ENCODE data around the gene LYZ.
"Not testable (repeated sequence)": the region's sequence is repeated elsewhere in the genome, so short reads cannot be mapped to it uniquely, and the experiment has no call there.

LYZ gene

DNA sequence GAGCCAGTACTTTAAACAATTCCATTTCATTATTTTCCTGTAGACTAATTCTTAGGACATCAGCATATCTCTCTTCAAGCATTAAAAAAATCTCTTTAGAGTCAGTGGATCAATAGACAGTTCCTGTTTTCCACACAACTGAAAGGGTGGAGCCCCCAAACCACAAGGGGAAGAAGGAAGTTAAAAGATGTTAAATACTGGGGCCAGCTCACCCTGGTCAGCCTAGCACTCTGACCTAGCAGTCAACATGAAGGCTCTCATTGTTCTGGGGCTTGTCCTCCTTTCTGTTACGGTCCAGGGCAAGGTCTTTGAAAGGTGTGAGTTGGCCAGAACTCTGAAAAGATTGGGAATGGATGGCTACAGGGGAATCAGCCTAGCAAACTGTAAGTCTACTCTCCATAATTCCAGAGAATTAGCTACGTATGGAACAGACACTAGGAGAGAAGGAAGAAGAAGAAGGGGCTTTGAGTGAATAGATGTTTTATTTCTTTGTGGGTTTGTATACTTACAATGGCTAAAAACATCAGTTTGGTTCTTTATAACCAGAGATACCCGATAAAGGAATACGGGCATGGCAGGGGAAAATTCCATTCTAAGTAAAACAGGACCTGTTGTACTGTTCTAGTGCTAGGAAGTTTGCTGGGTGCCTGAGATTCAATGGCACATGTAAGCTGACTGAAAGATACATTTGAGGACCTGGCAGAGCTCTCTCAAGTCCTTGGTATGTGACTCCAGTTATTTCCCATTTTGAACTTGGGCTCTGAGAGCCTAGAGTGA is at the start of gene LYZ:
Gene LYZ, plus strand, starts transcription at position 220 of the 777 bp plus-strand sequence. Its CDS starts 28 bp downstream, at position 248.
- no peak for DNase-seq

DNA sequence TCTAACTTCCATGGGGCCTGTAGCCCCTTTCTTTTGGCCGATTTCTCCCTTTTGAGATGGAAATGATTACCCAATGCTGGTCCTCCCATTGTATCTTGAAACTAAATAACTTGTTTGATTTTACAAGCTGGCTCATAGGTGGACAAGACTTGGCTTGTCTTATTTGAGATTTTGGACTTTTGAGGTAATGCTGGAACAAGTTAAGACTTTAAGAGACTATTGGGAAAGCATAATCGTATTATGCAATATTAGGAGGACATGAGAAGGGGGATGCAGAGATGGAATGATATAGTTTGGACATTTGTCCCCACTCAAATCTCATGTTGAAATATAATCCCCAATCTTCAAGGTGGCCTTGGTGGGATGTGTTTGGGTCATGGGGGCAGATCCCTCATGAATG is 49.2 kb upstream of the LYZ start:
- DNase-seq, result no peak

DNA sequence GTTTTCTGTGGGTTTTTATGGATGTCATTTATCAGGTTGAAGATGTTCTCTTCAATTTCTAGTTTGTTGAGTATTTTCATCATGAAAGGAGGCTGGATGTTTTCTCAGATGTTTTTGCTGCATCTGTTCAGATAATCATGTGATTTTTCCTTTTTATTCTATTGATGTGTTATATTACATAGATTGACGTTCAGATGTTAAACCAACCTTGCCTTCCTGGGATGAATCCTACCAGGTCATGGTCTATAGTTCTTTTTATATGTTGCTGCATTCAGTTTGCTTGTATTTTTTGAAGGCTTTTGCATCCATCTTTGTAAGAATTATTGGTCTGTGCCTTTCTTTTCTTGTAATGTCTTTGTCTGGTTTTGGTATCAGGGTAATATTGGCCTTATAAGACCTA is 43.9 kb upstream of the LYZ start:
- no peak for DNase-seq

DNA sequence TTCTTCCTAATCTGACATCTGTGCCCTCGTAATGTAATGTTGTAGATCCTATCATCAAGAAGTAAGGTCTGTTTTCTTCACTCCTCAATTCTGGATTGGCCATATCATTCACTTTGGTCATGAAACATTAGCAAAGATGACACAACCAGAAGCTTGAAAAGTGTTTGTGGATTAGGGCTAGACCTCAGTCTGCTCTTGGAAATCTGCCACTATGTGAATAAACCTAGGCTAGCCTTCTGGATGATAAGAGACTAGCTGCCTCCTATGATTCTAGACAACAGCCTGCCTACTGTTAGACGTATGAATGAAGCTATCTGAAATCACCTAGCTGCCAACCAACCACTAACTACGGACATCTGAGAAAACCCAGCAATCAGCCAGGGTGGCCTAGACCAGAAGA is 38.7 kb upstream of the LYZ start:
- no peak for DNase-seq

DNA sequence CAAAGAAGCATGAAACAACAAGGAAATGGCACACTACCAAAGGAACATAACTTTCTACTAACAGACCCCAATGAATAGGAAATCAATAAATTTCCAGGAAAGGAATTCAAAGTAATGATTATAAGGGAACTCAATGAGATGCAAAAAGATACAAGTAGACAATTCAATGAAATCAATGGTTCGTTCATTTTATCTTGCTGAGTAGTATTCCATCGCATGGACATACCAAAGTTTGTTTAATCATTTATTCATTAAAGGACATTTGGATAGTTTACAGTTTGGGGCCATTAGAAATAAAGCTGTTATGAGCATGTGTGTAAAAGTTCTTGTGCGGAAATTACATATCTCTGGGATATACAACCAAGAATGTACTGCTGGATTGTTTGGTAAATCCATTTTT is 35.0 kb upstream of the LYZ start:
- DNase-seq, result no peak

DNA sequence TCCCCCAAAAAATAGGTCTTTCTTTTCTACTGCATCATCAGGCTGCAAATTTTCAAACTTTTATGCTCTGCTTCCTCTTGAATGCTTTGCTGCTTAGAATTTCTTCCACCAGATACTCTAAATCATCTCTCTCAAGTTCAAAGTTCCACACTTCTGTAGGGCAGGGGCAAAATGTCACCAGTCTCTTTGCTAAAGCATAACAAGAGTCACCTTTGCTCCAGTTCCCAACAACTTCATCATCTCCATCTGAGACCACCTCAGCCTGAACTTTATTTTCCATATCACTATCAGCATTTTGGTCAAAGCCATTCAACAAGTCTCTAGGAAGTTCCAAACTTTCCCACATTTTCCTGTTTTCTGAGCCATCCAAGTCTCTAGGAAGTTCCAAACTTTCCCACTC is 31.4 kb upstream of the LYZ start:
- not testable (repeated sequence) for DNase-seq

DNA sequence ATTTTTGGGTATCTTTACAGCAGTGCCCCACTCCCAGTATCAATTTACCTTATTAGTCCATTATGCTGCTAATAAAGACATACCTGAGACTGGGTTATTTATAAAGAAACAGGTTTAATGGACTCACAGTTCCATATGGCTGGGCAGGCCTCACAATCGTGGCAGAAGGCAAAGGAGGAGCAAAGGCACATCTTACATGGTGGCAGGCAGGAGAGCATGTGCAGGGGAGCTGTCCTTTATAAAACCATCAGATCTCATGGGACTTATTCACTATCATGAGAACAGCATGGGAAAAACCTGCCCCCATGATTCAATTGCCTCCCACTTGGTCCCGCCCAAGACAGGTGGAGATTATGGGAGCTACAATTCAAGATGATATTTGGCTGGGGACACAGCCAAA is 30.9 kb upstream of the LYZ start:
- not testable (repeated sequence) for DNase-seq

DNA sequence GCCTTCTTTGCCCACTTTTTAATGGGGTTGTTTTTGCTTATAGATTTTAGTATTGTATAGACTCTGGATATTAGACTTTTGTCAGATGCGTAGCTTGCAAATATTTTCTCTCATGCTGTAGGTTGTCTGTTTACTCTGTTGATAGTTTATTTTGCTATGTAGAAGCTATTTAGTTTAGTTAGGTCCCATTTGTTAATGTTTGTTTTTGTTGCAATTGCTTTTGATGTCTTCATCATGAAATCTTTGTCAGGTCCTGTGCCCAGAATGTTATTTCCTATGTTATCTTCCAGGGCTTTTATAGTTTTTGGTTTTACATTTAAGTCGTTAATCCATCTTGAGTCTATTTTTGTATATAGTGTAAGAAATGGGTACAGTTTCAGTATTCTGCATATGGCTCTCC is 30.0 kb upstream of the LYZ start:
- no peak for DNase-seq

DNA sequence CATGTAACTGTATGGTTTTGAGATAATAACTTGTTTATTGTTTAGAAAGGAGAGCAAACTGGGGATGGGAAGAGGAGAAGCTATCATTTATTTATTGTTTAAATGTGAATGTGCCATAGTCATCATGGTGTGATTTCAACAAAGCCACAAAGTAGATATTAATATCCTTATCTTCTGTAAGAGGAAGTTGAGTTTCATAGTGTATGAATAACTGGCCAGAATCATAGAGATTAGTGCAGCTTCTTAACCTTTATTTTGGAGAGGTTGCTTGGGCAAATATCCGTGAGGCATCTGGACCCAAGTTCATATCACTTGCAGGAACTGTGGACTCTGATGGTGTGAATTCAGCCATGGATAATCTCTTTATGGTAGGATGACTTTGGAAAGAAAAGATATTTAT is 26.8 kb upstream of the LYZ start:
- DNase-seq, result no peak

DNA sequence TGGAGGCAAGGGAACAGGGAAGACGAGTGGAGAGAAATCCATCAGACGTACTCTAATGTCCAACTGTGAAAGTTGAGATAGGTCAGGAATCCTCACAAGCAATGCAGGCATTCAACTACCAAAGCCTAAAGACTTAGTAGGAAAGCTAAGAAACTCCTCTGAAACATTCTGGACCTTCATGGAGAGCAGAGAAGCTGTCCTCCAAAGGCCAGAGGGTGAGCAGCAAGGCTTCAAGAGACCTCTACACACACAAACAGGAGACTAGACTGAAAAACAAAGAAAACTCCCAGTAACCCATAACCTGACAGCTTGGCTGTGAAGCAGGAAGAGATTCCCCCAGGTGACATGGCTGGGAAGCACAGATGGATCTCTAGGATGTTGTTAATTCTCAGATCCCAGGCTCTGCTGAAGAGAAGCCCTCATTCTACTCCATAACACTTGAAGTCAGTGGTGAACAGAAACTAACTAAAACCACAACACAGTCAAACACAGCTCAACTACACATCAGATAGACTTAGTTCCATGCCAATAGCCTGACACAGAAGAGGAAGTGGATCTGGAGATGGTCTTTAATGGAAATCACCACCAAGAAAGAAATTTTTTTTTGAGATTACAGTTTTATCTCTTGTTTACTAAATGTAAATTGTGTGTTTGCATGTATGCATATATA is 23.2 kb upstream of the LYZ start:
- no peak for DNase-seq

DNA sequence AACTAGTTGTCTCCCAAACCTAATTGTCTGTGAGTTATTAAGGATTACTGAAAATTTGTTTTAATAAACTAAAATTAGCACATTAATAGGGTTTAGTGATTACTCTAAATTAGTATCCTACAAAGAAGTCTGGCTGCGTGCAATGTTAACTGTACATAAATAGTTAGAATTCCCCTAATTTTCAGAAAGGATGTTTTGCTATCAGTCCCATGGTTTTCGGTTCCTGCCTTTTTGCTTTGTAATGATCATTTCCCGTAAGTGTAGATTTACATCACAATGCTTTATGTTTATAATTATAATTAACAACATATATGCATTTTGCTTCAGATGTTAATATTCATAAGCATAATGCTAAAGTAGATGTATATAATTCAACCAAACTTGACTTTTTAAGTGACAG is 19.8 kb upstream of the LYZ start:
- no peak for DNase-seq

DNA sequence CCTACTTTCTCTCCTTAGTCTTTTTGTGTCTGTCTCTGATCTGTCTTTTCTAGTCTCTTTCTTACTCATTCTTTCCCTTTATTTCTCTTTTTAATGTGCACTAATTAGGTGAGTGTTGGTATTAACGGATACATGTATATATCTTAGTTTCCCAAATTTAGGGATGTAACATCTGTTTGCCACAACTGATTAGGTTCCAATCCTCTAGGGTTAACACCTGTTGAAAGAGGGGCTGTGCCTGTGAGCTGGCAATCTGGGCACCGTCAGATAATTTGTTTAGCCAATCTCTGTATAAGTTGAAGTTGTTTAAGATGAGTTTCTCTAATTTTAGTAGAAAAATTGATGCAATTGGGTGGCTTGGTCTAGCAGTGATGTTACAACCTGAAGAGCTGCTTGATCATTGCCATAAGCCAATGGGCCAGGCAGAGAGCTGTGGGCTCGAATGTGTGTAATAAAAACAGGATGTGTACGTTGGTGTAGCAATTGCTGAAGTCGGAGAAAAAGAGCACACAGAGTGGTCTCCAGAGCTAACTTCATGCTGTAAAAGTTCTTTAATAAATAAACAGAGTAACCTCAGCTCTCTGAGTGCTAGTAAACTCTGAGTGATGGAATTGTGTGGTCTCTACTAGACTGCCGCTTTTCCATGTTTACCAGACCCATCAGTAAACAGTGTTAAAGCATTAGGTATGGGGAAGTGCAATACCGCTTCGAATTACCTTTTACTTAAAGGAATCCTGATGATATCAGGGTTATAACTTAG is 18.3 kb upstream of the LYZ start:
- no peak for DNase-seq

DNA sequence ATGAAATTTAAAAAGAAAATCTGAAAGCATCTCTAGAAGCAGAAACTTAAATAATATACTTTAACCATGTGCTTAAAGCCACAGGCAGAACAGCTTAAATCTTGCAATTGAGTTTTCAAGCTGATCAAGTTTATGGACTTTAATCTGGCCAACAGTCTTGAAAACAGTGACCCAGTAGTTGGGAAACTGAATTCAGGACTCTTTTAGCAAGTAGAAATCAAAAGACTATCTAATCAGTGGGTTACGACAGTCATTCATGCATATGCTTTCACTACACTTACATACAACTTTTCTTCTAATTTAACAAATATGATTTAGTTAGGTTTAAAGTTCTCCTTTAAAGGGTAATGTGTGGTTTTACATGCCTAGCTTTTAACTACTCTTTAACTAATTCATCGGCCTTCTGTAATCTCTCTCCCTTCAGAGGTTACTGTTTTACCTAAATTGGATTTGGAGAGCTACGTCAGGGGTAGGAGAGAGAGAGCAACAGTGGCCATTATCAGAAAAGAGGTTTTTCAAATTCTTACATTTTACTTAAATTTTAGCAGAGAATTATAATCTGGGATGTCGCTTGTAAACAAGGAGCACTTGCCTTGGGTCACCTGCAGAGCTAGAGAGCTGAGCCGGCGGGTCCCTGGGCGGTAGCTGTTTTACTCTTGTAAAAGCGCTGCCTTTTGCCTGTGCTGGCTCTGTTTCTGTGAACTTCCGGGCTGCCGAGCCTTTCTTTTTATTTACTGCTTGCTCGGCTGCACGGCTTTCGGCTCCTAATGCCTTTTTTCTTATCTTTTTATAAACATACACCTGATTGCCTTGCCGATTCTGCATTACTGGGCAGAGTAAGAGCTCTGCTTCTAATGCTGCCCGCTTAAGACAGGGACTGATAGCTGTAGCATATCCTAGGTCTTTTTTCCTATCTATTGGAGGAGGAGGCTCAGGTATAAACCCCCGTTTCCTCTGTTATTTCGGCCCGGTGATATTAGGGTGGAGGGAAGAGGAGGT is 17.4 kb upstream of the LYZ start:
- no peak for DNase-seq

DNA sequence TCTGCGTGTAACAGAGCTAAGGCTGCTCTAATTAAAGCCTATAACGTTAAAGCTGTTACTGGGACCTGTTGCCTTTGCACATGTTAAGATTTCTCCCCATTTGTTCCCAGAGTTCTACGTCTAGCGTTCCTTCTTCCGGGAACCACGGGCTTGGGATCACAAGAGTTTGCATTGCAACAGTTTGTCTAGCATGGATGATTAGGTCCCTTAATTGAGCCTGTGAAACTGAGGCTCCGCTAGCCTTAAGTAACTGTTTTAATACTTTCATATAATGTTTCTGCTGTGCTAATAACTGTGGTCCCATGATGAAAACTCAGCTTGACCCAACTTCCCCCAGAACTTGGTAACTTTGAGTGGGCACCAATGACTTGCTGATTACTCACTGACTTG is 16.7 kb upstream of the LYZ start:
- no peak for DNase-seq

DNA sequence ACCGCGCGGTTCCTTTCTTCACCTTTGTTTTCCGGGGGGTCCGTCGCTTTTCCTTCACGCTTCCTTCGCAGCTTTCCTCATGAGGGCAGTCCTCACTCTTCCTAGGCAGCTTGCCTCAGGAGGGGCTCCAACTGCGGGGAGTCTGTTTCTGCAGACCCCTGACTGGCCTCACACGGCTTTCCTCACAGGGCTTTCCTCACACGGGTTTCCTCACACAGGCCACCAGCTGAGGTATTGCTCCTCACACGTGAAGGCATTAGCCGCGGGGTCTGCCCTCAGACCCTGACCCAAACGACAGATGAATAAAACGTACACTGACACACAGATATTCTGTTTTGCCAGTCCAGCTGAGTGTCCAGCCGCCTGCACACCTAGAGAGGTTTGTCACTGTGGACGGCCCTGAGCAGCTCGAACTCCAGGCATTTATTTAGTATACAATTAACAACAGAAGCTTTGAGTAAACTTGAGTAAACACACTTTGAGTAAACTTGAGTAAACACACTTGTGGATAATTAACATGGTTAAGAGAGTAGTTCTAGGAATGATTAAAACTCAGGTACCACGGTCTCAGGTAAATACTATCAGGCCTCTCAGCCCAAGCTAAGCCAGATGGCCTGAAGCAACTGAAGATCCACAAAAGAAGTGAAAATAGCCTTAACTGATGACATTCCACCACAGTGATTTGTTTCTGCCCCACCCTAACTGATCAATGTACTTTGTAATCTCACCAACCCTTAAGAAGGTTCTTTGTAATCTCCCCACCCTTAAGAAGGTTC is 16.1 kb upstream of the LYZ start:
- DNase-seq, result no peak

DNA sequence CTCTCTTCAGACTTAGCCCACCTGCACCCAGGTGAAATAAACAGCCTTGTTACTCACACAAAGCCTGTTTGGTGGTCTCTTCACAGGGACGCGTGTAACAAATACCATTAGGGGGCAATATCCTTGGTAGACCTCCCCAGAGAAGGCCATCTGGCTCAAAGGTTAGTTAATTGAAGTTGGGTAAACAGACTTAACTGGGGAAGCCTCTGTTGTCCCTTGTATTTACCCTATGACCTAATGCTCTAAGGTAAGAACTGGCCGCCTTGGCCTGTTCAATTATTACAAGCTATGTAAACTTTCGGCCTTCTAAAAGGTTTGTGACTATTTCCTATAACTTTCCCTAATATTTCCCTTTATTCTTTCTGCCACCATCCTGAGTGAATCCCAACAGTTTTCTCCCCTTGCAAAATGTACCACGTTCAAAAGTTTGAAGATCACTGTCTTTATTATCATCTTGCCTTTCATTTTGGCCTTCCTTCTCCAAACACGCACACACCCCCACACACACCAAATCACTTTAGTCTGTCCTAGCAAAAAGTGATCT is 15.3 kb upstream of the LYZ start:
- DNase-seq, result no peak

DNA sequence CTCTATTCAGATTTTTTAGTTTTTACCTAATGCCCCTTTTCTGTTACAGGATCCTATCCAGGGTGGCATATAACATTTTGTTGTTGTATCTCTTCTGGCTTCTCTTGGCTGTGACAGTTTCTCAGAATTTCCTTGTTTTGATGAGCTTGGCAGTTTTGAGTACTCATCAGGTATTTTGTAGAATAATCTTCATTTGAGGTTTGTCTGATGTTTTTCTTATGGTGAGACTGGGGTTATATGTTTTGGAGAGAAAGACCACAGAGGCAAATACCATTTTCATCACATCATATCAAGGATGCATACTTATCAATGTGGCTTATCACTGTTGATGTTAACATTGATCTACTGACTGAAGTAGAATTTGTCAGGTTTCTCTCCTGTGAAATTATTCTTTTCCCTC is 14.0 kb upstream of the LYZ start:
- no peak for DNase-seq

DNA sequence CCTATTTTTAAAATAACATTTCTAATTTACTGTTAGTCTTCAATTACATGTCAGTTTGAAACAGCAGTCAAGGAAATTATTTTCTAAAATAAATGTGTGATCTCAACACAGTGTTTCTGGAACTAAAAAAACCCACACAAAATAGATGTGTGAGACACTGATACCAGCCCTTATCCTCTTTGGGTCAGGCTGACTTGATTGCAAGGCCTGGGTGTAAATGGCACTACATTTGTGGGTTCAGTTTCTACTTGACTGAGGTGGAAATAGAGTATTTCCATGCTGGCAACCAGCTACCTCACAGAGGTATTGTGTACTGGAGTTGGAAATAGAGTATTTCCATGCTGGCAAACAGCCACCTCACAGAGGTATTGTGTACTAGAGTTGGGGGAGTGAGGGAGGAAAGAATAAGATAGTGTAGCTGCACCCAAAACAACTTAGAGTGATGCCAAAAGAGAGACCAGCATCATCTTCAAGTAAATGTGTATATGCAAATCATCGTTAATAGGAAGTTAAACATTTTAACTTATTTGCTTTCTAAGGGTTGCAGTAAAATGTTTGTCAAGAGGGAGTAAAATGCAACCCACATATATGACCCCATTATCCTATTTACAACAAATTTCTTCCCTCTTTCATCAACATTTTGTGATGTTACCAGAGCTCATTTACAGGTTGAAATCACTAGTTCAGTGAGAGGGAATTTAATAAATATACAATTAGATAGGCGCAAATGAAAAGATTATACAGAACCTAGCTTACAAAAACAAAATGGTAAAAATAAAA is 10.7 kb upstream of the LYZ start:
- DNase-seq, result no peak

DNA sequence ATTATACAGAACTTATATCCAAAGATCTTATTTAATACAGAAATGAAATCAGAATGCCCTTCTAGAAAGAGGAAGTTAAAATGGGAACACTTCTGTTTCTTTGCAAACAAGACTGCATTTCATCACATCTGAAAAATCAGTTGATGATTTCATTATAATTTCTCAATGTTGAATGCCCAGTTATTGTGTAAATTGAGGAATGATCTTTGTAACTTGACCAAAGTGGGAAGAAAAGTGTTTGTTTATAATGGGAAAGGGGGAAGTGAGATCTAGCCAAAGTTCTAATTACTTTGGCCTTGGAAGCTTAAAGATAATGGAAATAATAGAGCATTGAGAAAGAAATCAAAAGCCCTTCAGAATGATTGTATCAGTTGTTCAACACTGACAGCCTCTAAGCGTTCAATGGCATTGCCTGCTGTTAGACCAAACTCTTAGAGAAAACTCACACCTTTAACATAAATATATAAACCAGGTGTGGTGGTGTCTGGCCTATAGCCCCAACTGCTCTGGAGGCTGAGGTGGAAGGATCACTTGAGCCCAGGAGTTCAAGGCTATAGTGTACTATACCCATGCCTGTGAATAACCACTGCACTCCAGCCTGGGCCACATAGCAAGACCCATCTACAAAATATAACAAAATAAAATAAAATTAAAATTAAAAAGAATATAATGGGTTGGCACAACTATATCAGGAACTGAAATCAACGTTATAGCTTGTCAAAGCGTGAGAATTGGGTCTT is 9.9 kb upstream of the LYZ start:
- no peak for DNase-seq

DNA sequence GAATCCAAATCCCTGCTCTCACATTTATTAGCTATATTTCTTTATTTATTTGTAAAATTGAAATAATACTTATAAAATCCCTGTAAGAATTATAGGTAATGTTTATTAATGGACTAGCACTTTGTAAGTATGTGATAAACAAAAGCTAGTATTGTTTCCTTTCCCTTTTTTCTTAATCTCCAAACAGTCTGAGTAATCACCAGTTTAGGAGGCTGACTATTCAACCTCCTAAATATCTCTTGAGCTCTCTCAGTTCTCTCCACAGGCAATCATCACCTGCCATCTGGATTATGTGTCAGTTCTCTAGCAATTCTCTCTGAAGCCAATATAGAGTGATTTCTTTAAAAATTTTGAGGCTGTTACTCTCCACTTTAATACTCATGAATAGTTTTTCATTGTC is 9.2 kb upstream of the LYZ start:
- no peak for DNase-seq

Measured in hippocampal formation (tissue), 2 donors.